A673 (cell line): ENCODE measurements around the gene MXRA8. TPM values are rescaled to one million over a fixed set of nuclear protein-coding genes. Genes with fewer than 3 reads are reported as not detected.
"Not testable (repeated sequence)": the region's sequence is repeated elsewhere in the genome, so short reads cannot be mapped to it uniquely, and the experiment has no call there.

Source experiments
- BruUV-seq: library from RNA; stranded (reverse); fragments of 400-500 nt; replicated peaks from 2 replicates; lab custom pipeline; 2021; lab: Mats Ljungman, UMichigan
- CTCF ChIA-PET: fragments of 300-600 bp; sonication (Branson Sonifier 250); formaldehyde crosslinking; loops from one replicate; lab custom pipeline; 2022; ENCODE audit warnings: antibody characterized with exemption; lab: Charles Lee
- POLR2A ChIA-PET: fragments of 300-600 bp; sonication (Branson Sonifier 250); formaldehyde crosslinking; loops from one replicate; lab custom pipeline; 2022; ENCODE audit warnings: antibody characterized with exemption; ENCODE audit not compliant: low non-redundant PET; lab: Charles Lee
- DNase-seq: peaks from one replicate; pipeline ENCODE4 v3.0.0-alpha.2; 2015; ENCODE audit warnings: low spot score
- H3K27ac ChIP-seq: fragments of 200-600 bp; sonication (generic); 2 replicates; pipeline ENCODE4 v1.5.1; 2016; ENCODE audit warnings: mixed run types, low read depth, mild to moderate bottlenecking, mixed read lengths, antibody characterized with exemption, low read length; ENCODE audit not compliant: poor library complexity, severe bottlenecking
- H3K27me3 ChIP-seq: fragments of 200-600 bp; sonication (generic); replicated peaks from 2 replicates; pipeline ENCODE4 v1.6.1; 2017; ENCODE audit warnings: mixed run types, low read depth, mild to moderate bottlenecking, mixed read lengths, antibody characterized with exemption, low read length; ENCODE audit not compliant: insufficient read depth, poor library complexity
- H3K36me3 ChIP-seq: fragments of 200-600 bp; sonication (generic); 2 replicates; pipeline ENCODE4 v1.6.1; 2016; ENCODE audit warnings: mixed run types, mild to moderate bottlenecking, mixed read lengths, antibody characterized with exemption, low read length; ENCODE audit not compliant: insufficient read depth, poor library complexity, severe bottlenecking
- H3K4me1 ChIP-seq: fragments of 200-600 bp; sonication (generic); 2 replicates; pipeline ENCODE4 v1.6.1; 2017; ENCODE audit warnings: mixed run types, mild to moderate bottlenecking, mixed read lengths, antibody characterized with exemption, low read length; ENCODE audit not compliant: insufficient read depth, poor library complexity, severe bottlenecking
- H3K4me3 ChIP-seq: fragments of 200-600 bp; sonication (generic); 2 replicates; pipeline ENCODE4 v1.5.1; 2016; ENCODE audit warnings: low read depth, mixed run types, mild to moderate bottlenecking, mixed read lengths, low read length; ENCODE audit not compliant: poor library complexity, severe bottlenecking
- H3K9me3 ChIP-seq: fragments of 200-600 bp; sonication (generic); 2 replicates; pipeline ENCODE4 v1.6.1; 2016; ENCODE audit warnings: mixed run types, low read depth, mild to moderate bottlenecking, mixed read lengths, antibody characterized with exemption, low read length; ENCODE audit not compliant: poor library complexity, severe bottlenecking
- CTCF ChIP-seq: fragments of 300-800, 200-600 bp; sonication (generic); conservative IDR thresholded peaks from 2 replicates; pipeline ENCODE4 v1.5.1; 2017; ENCODE audit warnings: low read depth, mild to moderate bottlenecking, antibody characterized with exemption, low read length, moderate library complexity, mixed read lengths
- EZH2 ChIP-seq: fragments of 200-600 bp; sonication (generic); IDR thresholded peaks from 2 replicates; pipeline ENCODE4 v1.6.1; 2017; ENCODE audit warnings: borderline replicate concordance, low read depth, mild to moderate bottlenecking, mixed read lengths, antibody characterized with exemption, low read length; ENCODE audit not compliant: poor library complexity, severe bottlenecking
- intact Hi-C: fragments of 100-400 bp; cut with micrococcal nuclease; formaldehyde crosslinking; loops from one replicate; pipeline ENCODE4 v1.10.0; 2022; ENCODE audit not compliant: unreplicated experiment
- total RNA-seq: library from RNA; stranded (reverse); gene quantifications from 2 replicates; pipeline ENCODE4 v1.2.3, GENCODE V29; 2021

MXRA8 gene
- total RNA-seq, 1 experiment from 2014 or later, result 0.73 TPM

GRCh38 chr1:1371746-1372711, 13.7 kb upstream of the MXRA8 start:
- Histone ChIP-seq H3K4me1 (peaks cover 10% of the 10 kb centered on the region), H3K27me3 (no peaks in the 10 kb centered on the region), H3K4me3 (no peak overlapping the region), H3K9me3 (no peaks in the 10 kb centered on the region), H3K27ac (no peak overlapping the region), H3K36me3 (no peaks in the 10 kb centered on the region)
- intact Hi-C loops, result loop anchor here (10.0 kb wide), 1 partner anchor 257 kb away; the partner anchor contains the start of gene C1orf159
- ChIA-PET POLR2A (no interaction called here), CTCF (interaction anchor here (0.6 to 1.3 kb wide), 4 partner anchors 49 to 468 kb away, joined by 3 to 9 read pairs (median 4); partner anchors contain the start of gene ANKRD65)
- TF ChIP-seq EZH2, result no peak
- peak; percentile 96 for TF ChIP-seq CTCF
- DNase-seq, result peak; percentile 63
- BruUV-seq, result no TSS peak

GRCh38 chr1:1371364-1371745, 13.0 kb upstream of the MXRA8 start:
- Histone ChIP-seq H3K27ac (no peak overlapping the region), H3K36me3 (no peaks in the 10 kb centered on the region), H3K4me3 (no peak overlapping the region), H3K9me3 (no peaks in the 10 kb centered on the region), H3K27me3 (no peaks in the 10 kb centered on the region), H3K4me1 (peaks cover 10% of the 10 kb centered on the region)
- intact Hi-C loops, result loop anchor here (10.0 kb wide), 1 partner anchor 257 kb away; the partner anchor contains the start of gene C1orf159
- DNase-seq, result no peak
- CTCF ChIA-PET, result interaction anchor here (0.7 to 1.3 kb wide), 2 partner anchors 249 to 467 kb away, joined by 3 read pairs; no protein-coding TSS in a partner anchor
- no TSS peak for BruUV-seq
- no peak for TF ChIP-seq EZH2
- no peak for TF ChIP-seq CTCF
- POLR2A ChIA-PET, result no interaction called here

DNA sequence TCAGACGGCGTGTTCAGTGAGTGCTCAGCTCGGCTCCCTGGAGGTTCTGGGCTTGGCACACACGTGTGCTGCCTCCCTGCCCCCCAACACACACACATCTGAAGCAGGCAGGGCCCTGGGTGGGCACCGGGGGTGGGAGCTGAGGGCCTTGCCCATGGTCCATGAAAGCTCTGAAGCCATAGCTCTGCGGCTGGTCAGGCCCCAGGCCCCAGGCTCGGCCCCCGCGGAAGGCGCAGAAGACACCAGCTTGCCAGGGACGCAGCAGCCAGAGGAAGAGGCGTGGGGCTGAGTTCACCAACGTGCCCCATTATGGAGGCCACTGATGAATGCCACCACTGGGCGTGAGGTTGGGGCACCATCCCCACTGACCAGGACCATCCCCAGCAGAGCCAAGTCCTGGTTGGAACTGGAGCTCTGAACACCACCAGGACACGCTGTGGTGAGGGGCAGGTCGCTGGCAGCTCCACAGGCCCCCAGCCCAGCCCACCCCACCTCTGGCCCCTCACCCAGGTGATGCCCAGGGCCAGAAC, 12.5 kb upstream of the MXRA8 start:
- ChIA-PET POLR2A (no interaction called here), CTCF (interaction anchor here (0.7 kb wide), 1 partner anchor 466 kb away, joined by 3 read pairs; no protein-coding TSS in a partner anchor)
- no peak for DNase-seq
- TF ChIP-seq CTCF, result no peak
- no peak for TF ChIP-seq EZH2
- Histone ChIP-seq H3K36me3 (no peaks in the 10 kb centered on the region), H3K27ac (no peak overlapping the region), H3K9me3 (no peaks in the 10 kb centered on the region), H3K4me3 (no peak overlapping the region), H3K4me1 (peaks cover 10% of the 10 kb centered on the region), H3K27me3 (no peaks in the 10 kb centered on the region)
- no TSS peak for BruUV-seq
- intact Hi-C loops, result loop anchor here (10.0 kb wide), 1 partner anchor 256 kb away; the partner anchor contains the start of gene C1orf159

- BruUV-seq, H3K36me3 ChIP-seq, H3K4me3 ChIP-seq, DNase-seq, H3K27ac ChIP-seq, H3K27me3 ChIP-seq, POLR2A ChIA-PET, H3K9me3 ChIP-seq: not testable (repeated sequence)
- intact Hi-C loops, result loop anchor here (10.0 kb wide), 1 partner anchor 255 kb away; the partner anchor contains the start of gene C1orf159
- CTCF ChIA-PET, result interaction anchor here (0.7 to 1.4 kb wide), 2 partner anchors 30 to 32 kb away, joined by 3 to 4 read pairs; no protein-coding TSS in a partner anchor
- peaks cover 10% of the 10 kb centered on the region for H3K4me1 ChIP-seq
These were observed 11.7 kb upstream of the MXRA8 start for GRCh38 chr1:1370094-1370493.
